Measurements from ENCODE around the gene RUNDC1.
"Not testable (repeated sequence)": the region's sequence is repeated elsewhere in the genome, so short reads cannot be mapped to it uniquely, and the experiment has no call there.

Gene RUNDC1

GRCh38 chr17:42992872-42993271 lies 12.5 kb downstream of the RUNDC1 start:
- DNase-seq, result no peak

GRCh38 chr17:42993913-42994312 lies 13.5 kb downstream of the RUNDC1 start:
- not testable (repeated sequence) for DNase-seq

- no peak for DNase-seq
Observed at GRCh38 chr17:42997390-42997983, 17.1 kb downstream of the RUNDC1 start.

GRCh38 chr17:42997984-42998938 lies 17.9 kb downstream of the RUNDC1 start, which contains the start of gene RPL27:
Gene RPL27 (plus strand): TSS chr17:42998419. CDS start chr17:42998751, 332 bp downstream.
- DNase-seq, result peak; percentile 96 to 97

- no peak for DNase-seq
Observed at GRCh38 chr17:42999003-42999525, 18.7 kb downstream of the RUNDC1 start.

GRCh38 chr17:43000894-43001293 lies 20.5 kb downstream of the RUNDC1 start:
- not testable (repeated sequence) for DNase-seq

- no peak for DNase-seq
Observed at GRCh38 chr17:43003542-43004172, 23.3 kb downstream of the RUNDC1 start.

- peak; percentile 86 to 91 for DNase-seq
Observed at GRCh38 chr17:43006639-43007551, 26.5 kb downstream of the RUNDC1 start, which contains the start of gene IFI35. Gene IFI35 (plus strand): TSS chr17:43006784. CDS start chr17:43006948, 164 bp downstream.

- no peak for DNase-seq
Observed at GRCh38 chr17:43010667-43011308, 30.4 kb downstream of the RUNDC1 start.

- DNase-seq, result no peak
Observed at GRCh38 chr17:43011728-43012472, 31.5 kb downstream of the RUNDC1 start.

GRCh38 chr17:43013296-43013695 lies 32.9 kb downstream of the RUNDC1 start:
- DNase-seq, result no peak

- no peak for DNase-seq
Observed at GRCh38 chr17:43014020-43014648, 33.8 kb downstream of the RUNDC1 start.

GRCh38 chr17:43014649-43015542 lies 34.5 kb downstream of the RUNDC1 start:
- DNase-seq, result no peak

- no peak for DNase-seq
Observed at GRCh38 chr17:43015579-43015978, 35.2 kb downstream of the RUNDC1 start.

- DNase-seq, result no peak
Observed at GRCh38 chr17:43016216-43016615, 35.9 kb downstream of the RUNDC1 start.

- DNase-seq, result no peak
Observed at GRCh38 chr17:43018008-43018853, 37.9 kb downstream of the RUNDC1 start.

GRCh38 chr17:43018932-43019331 lies 38.6 kb downstream of the RUNDC1 start:
- no peak for DNase-seq

GRCh38 chr17:43019418-43019817 lies 39.1 kb downstream of the RUNDC1 start:
- DNase-seq, result no peak

Measured in activated CD4-positive, alpha-beta T cell treated with anti-CD3 and anti-CD28 coated beads, Interleukin-2, amount 50 U/mL, for 48 hours (primary cell).